ENCODE data around the gene AP1G2. TPM values are rescaled to one million over a fixed set of nuclear protein-coding genes. Genes with fewer than 3 reads are reported as not detected.

Gene AP1G2
- total and polyA plus RNA-seq, 2 of the 13 experiments (the other 11 are each of a cell fraction or from before 2014, with no cell fraction given): 96.9 to 611 TPM

GRCh38 chr14:23610090-23610814, 42.7 kb upstream of the AP1G2 start (continued):
- TF ChIP-seq ZNF609 (CRISPR knock-in tag; IDR thresholded peaks at IDR 0.05; ENCODE audit: borderline replicate concordance): peak; percentile 70
- peak; percentile 22; the same call in 1 of the 2 replicates for TF ChIP-seq AFF4 (CRISPR knock-in tag; IDR thresholded peaks at IDR 0.05)
- 0 out of 2 replicates have a peak, but pooled peaks have one; percentile 2 for TF ChIP-seq MXD4 (CRISPR knock-in tag; IDR thresholded peaks at IDR 0.05)
- peak; percentile 52; the same call in 1 of the 2 replicates for TF ChIP-seq DMAP1 (CRISPR knock-in tag; IDR thresholded peaks at IDR 0.05)
- peak; percentile 44; the same call in 1 of the 2 replicates for TF ChIP-seq ATF2 (CRISPR knock-in tag; IDR thresholded peaks at IDR 0.05)
- peak; percentile 76; the same call in 1 of the 2 replicates for TF ChIP-seq UBTF (CRISPR knock-in tag; IDR thresholded peaks at IDR 0.05)
- 0 out of 2 replicates have a peak, but pooled peaks have one; percentile 10 for TF ChIP-seq GATA4 (IDR thresholded peaks at IDR 0.05; ENCODE audit: borderline replicate concordance, low read depth)
- TF ChIP-seq ZBTB20 (CRISPR knock-in tag; IDR thresholded peaks at IDR 0.05; ENCODE audit: borderline replicate concordance, low read depth): no peak
- peak; percentile 42; the same call in 1 of the 2 replicates for TF ChIP-seq SMC3 (IDR thresholded peaks at IDR 0.05; ENCODE audit: low read length)
- no peak for TF ChIP-seq NFE2 (CRISPR knock-in tag; IDR thresholded peaks at IDR 0.05)
- TF ChIP-seq IRF9 (CRISPR knock-in tag; IDR thresholded peaks at IDR 0.05; ENCODE audit: borderline replicate concordance): 0 out of 2 replicates have a peak, but pooled peaks have one; percentile 52
- TF ChIP-seq IRX3 (CRISPR knock-in tag; IDR thresholded peaks at IDR 0.05; ENCODE audit: borderline replicate concordance, low read depth): no peak; the same call in 1 of the 2 replicates
- TF ChIP-seq KDM3A (CRISPR knock-in tag; IDR thresholded peaks at IDR 0.05; ENCODE audit: low read depth): 0 out of 2 replicates have a peak, but pooled peaks have one; percentile 8
- TF ChIP-seq ZNF607 (CRISPR knock-in tag; IDR thresholded peaks at IDR 0.05; ENCODE audit: borderline replicate concordance): no peak; the same call in 1 of the 2 replicates
